ENCODE measurements around the gene RBMS1.
A peak's percentile ranks its signal among the peaks of the same experiment; 100 is the strongest.

The RBMS1 gene

GRCh38 chr2:160360089-160360757 lies 133.4 kb downstream of the RBMS1 start:
- no peak for DNase-seq (ENCODE audit: insufficient read length, low spot score)
- no peak for FAIRE-seq
- TF ChIP-seq, protein P1, sequence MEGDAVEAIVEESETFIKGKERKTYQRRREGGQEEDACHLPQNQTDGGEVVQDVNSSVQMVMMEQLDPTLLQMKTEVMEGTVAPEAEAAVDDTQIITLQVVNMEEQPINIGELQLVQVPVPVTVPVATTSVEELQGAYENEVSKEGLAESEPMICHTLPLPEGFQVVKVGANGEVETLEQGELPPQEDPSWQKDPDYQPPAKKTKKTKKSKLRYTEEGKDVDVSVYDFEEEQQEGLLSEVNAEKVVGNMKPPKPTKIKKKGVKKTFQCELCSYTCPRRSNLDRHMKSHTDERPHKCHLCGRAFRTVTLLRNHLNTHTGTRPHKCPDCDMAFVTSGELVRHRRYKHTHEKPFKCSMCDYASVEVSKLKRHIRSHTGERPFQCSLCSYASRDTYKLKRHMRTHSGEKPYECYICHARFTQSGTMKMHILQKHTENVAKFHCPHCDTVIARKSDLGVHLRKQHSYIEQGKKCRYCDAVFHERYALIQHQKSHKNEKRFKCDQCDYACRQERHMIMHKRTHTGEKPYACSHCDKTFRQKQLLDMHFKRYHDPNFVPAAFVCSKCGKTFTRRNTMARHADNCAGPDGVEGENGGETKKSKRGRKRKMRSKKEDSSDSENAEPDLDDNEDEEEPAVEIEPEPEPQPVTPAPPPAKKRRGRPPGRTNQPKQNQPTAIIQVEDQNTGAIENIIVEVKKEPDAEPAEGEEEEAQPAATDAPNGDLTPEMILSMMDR (IDR thresholded peaks at IDR 0.05; ENCODE audit: insufficient read depth, missing control alignments), result no peak

- DNase-seq (ENCODE audit: insufficient read length, low spot score), result no peak
- TF ChIP-seq, protein P1 (IDR thresholded peaks at IDR 0.05; ENCODE audit: insufficient read depth, missing control alignments), result no peak
- no peak for FAIRE-seq
These were observed 135.6 kb downstream of the RBMS1 start for GRCh38 chr2:160358046-160358445.

- TF ChIP-seq, protein P1 (IDR thresholded peaks at IDR 0.05; ENCODE audit: insufficient read depth, missing control alignments), result no peak
- DNase-seq (ENCODE audit: insufficient read length, low spot score) (no peak), FAIRE-seq (no peak)
These were observed 137.1 kb downstream of the RBMS1 start for GRCh38 chr2:160356485-160356884.

GRCh38 chr2:160355080-160355479 lies 138.5 kb downstream of the RBMS1 start:
- TF ChIP-seq, protein P1 (IDR thresholded peaks at IDR 0.05; ENCODE audit: insufficient read depth, missing control alignments), result no peak
- FAIRE-seq (no peak), DNase-seq (ENCODE audit: insufficient read length, low spot score) (no peak)

GRCh38 chr2:160354677-160355076 lies 138.9 kb downstream of the RBMS1 start:
- TF ChIP-seq, protein P1 (IDR thresholded peaks at IDR 0.05; ENCODE audit: insufficient read depth, missing control alignments), result no peak
- no peak for FAIRE-seq

DNA sequence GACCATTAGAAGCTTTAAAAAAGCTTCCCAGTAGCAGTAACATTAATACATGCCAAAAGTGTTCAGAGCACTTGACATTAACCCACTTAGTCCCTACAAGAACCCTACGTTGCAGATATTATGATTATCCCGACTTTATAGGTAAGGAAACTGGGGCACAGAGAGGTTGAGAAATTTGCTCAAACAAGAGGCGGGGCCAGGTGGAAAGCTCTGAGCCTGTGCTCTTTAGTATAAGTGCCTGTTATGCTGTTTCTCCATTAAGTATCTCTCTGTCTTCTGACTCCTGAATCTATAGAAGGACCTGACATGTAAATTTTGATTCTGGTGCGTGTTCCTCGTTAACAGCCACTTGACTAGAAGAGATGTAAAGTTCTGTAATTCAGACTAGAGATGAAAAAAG lies 139.8 kb downstream of the RBMS1 start:
- TF ChIP-seq, protein P1 (IDR thresholded peaks at IDR 0.05; ENCODE audit: insufficient read depth, missing control alignments), result no peak
- FAIRE-seq (no peak), DNase-seq (ENCODE audit: insufficient read length, low spot score) (no peak)

More at GRCh38 chr2:160354677-160355076, 138.9 kb downstream of the RBMS1 start:
- no peak for DNase-seq (ENCODE audit: insufficient read length, low spot score)

GRCh38 chr2:160353166-160353565 lies 140.4 kb downstream of the RBMS1 start:
- DNase-seq (ENCODE audit: insufficient read length, low spot score), result no peak
- TF ChIP-seq, protein P1 (IDR thresholded peaks at IDR 0.05; ENCODE audit: insufficient read depth, missing control alignments), result peak; percentile 43
- no peak for FAIRE-seq
